Measurements from ENCODE around the gene TASOR2. TPM values are rescaled to one million over a fixed set of nuclear protein-coding genes. Genes with fewer than 3 reads are reported as not detected.

The TASOR2 gene
- total RNA-seq, 6 experiments from 2014 or later, result 59.9 to 72.2 (median 62.1) TPM

DNA sequence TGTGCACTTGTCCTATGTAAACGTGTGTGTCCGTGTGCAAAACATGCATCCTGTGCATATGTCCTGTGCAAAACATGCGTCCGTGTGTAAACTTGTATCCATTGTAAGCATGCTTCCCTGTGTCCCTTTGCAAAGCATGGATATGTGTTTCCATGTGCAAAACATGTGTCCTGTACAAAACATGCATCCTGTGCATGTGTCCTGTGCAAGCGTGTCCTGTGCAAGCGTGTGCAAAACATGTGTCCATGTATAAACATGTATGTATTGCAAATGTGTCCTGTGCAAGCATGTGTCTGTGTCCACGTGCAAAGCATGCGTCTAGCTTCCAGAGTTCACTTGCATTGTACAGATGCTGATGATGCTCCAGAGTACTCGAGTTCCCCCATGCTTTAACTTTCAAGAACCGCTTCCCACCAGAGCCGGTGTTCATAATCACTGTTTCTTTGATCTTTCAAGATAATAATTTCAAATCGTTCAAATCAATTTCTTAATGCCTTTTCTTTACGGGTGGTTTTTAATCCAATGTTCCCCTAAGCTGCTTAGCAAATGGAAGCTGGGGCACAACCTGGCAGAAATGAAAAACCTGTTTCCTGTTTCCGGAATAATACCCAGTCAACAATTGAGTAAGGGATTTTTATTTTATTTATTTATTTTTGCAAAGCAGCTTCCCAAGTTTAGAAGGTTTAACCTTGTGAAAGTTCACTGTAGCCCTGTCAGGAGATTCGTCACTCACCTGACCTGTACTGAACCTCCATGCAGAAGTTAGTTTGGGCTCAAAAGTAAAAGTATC lies 17.6 kb upstream of the TASOR2 start:
- Mint-ChIP-seq H3K27me3 (ENCODE audit: insufficient read depth) (peaks cover 15% of the 10 kb centered on the region), H3K4me1 (ENCODE audit: low read depth) (peaks cover 27% of the 10 kb centered on the region), H3K36me3 (ENCODE audit: low read depth) (peaks cover under 1% of the 10 kb centered on the region; the same call in 1 of the 2 replicates), H3K27ac (peak overlapping the region; percentile 65), H3K4me3 (peak overlapping the region; percentile 92), H3K9me3 (peaks cover 1% of the 10 kb centered on the region; the same call in 1 of the 2 replicates)
- TF ChIP-seq CTCF (IDR thresholded peaks at IDR 0.05), result no peak
- DNase-seq, result no peak

DNA sequence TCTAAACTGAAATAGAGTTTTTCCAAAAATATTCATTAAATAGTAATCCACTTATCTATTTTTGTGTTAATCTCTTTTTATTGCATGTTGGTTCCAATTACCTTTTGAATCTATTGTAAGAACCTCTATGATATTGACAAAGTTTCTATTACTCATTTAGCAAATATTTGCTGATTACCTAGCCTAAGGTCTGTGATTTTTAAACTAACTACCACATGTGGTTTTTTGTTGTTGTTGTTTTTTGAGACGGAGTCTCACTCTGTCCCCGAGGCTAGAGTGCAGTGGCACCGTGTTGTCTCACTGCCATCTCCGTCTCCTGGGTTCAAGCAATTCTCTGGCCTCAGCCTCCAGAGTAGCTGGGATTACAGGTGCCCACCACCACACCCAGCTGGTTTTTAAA lies 16.2 kb upstream of the TASOR2 start:
- TF ChIP-seq CTCF (IDR thresholded peaks at IDR 0.05), result no peak

DNA sequence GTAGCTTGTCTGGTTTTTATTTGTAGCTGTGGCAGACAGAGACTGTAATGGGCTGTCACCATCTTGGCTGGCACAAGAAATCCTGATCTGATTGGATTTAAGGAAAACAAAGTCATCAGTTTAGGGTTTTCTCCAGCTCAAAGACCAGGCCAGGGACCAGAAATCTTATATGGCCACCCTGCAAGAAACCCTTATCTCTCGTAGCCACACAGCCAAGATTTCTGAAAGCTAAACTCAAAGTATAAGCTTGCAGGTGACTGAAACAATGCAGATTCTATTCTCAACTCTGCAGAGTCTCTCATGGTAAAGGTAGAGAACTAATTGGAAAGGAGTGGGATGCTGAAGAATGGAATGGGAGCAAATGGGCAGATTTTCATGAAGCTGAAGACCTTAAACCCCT lies 15.0 kb upstream of the TASOR2 start:
- no peak for TF ChIP-seq CTCF (IDR thresholded peaks at IDR 0.05)
- peaks cover 18% of the 10 kb centered on the region for H3K9me3 Mint-ChIP-seq
- H3K4me3 Mint-ChIP-seq, result no peak overlapping the region
- DNase-seq, result no peak
- peaks cover 22% of the 10 kb centered on the region for H3K27me3 Mint-ChIP-seq (ENCODE audit: insufficient read depth)
- H3K4me1 Mint-ChIP-seq (ENCODE audit: low read depth), result peaks cover 18% of the 10 kb centered on the region
- no peak overlapping the region for H3K27ac Mint-ChIP-seq
- peaks cover 20% of the 10 kb centered on the region for H3K36me3 Mint-ChIP-seq (ENCODE audit: low read depth)

More for the DNA sequence above, 16.2 kb upstream of the TASOR2 start:
- Mint-ChIP-seq H3K4me3 (no peak overlapping the region), H3K4me1 (ENCODE audit: low read depth) (peaks cover 27% of the 10 kb centered on the region), H3K9me3 (peaks cover 9% of the 10 kb centered on the region; the same call in 1 of the 2 replicates), H3K27ac (no peak overlapping the region), H3K27me3 (ENCODE audit: insufficient read depth) (peaks cover 21% of the 10 kb centered on the region), H3K36me3 (ENCODE audit: low read depth) (peaks cover 11% of the 10 kb centered on the region; the same call in 1 of the 2 replicates)
- no peak for DNase-seq

- H3K4me1 Mint-ChIP-seq (ENCODE audit: low read depth), result peaks cover 7% of the 10 kb centered on the region
- TF ChIP-seq CTCF (IDR thresholded peaks at IDR 0.05), result no peak
- peaks cover 24% of the 10 kb centered on the region for H3K27me3 Mint-ChIP-seq (ENCODE audit: insufficient read depth)
- peaks cover 22% of the 10 kb centered on the region for H3K9me3 Mint-ChIP-seq
- no peak overlapping the region for H3K27ac Mint-ChIP-seq
- H3K36me3 Mint-ChIP-seq (ENCODE audit: low read depth), result peaks cover 21% of the 10 kb centered on the region
- no peak overlapping the region for H3K4me3 Mint-ChIP-seq
- no peak for DNase-seq
These were observed 13.8 kb upstream of the TASOR2 start for GRCh38 chr10:5670662-5671375.

GRCh38 chr10:5678397-5679036 lies 6.1 kb upstream of the TASOR2 start:
- Mint-ChIP-seq H3K27ac (no peak overlapping the region), H3K36me3 (ENCODE audit: low read depth) (peaks cover 10% of the 10 kb centered on the region), H3K4me3 (no peak overlapping the region), H3K9me3 (peaks cover 12% of the 10 kb centered on the region), H3K27me3 (ENCODE audit: insufficient read depth) (peaks cover 20% of the 10 kb centered on the region), H3K4me1 (ENCODE audit: low read depth) (peaks cover 11% of the 10 kb centered on the region)
- no peak for TF ChIP-seq CTCF (IDR thresholded peaks at IDR 0.05)
- DNase-seq, result no peak
